ENCODE data around the gene CDHR3.

GRCh38 chr7:106065575-106066500 lies 102.8 kb downstream of the CDHR3 start:
- TF ChIP-seq CTCF (IDR thresholded peaks at IDR 0.05): no peak
- TF ChIP-seq POLR2A (IDR thresholded peaks at IDR 0.05): no peak
